ENCODE results near the gene CCDC12.

The CCDC12 gene

DNA sequence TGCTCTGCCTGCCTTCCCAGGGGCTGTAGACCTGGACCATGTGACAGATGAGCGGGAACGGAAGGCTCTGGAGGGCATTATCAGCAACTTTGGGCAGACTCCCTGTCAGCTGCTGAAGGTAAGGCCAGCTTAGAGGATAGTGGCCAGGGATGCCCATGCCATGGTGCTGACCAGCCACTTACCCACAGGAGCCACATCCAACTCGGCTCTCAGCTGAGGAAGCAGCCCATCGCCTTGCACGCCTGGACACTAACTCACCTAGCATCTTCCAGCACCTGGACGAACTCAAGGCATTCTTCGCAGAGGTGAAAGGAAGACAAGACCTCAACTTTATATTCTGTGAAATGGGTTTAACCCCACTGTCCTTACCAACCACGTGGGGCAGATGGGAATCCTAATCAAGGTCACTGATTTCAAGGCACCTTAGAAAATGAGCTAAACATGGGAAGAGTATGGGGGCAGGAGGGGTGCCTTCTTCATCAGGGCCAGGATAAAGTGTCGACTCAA is 29.7 kb upstream of the CCDC12 start:
- H3K36me3 Mint-ChIP-seq (ENCODE audit: low read depth), result no peaks in the 10 kb centered on the region
- no peak overlapping the region for H3K27ac Mint-ChIP-seq
- TF ChIP-seq, protein P1, sequence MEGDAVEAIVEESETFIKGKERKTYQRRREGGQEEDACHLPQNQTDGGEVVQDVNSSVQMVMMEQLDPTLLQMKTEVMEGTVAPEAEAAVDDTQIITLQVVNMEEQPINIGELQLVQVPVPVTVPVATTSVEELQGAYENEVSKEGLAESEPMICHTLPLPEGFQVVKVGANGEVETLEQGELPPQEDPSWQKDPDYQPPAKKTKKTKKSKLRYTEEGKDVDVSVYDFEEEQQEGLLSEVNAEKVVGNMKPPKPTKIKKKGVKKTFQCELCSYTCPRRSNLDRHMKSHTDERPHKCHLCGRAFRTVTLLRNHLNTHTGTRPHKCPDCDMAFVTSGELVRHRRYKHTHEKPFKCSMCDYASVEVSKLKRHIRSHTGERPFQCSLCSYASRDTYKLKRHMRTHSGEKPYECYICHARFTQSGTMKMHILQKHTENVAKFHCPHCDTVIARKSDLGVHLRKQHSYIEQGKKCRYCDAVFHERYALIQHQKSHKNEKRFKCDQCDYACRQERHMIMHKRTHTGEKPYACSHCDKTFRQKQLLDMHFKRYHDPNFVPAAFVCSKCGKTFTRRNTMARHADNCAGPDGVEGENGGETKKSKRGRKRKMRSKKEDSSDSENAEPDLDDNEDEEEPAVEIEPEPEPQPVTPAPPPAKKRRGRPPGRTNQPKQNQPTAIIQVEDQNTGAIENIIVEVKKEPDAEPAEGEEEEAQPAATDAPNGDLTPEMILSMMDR (IDR thresholded peaks at IDR 0.05), result no peak
- H3K9me3 Mint-ChIP-seq, result no peaks in the 10 kb centered on the region
- H3K4me1 Mint-ChIP-seq, result peaks cover 6% of the 10 kb centered on the region
- H3K4me3 Mint-ChIP-seq, result no peak overlapping the region
- DNase-seq, result no peak
- H3K27me3 Mint-ChIP-seq (ENCODE audit: low read depth, poor library complexity), result peaks cover 6% of the 10 kb centered on the region

DNA sequence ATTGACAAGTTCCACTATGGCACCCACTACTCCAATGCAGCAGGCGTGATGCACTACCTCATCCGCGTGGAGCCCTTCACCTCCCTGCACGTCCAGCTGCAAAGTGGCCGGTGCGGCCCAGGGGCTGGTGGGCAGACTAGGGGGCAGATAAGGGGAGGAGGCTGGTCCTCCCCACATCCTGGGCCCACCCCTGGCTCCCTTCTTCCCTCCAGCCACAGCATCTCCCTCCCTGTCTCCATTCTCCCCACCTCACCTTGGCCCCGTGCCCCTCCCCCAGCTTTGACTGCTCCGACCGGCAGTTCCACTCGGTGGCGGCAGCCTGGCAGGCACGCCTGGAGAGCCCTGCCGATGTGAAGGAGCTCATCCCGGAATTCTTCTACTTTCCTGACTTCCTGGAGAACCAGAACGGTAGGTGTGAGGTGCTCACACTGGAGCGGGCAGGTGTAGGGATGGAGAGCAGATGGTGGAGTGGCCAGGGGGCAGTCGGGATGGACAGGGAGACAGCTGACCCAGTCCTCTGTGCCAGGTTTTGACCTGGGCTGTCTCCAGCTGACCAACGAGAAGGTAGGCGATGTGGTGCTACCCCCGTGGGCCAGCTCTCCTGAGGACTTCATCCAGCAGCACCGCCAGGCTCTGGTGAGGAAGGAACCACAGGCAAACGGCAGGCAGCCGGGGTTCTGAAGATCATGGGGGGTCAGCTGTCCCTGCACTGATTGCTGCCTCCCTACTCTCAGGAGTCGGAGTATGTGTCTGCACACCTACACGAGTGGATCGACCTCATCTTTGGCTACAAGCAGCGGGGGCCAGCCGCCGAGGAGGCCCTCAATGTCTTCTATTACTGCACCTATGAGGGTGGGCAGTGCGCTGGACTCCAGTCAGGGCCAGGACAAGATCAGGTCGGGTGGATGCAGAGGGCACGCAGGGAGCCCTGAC is 28.9 kb upstream of the CCDC12 start:
- H3K4me1 Mint-ChIP-seq, result peaks cover 6% of the 10 kb centered on the region
- DNase-seq, result no peak
- no peaks in the 10 kb centered on the region for H3K9me3 Mint-ChIP-seq
- no peak overlapping the region for H3K27ac Mint-ChIP-seq
- TF ChIP-seq, protein P1 (IDR thresholded peaks at IDR 0.05), result no peak
- peaks cover 6% of the 10 kb centered on the region for H3K27me3 Mint-ChIP-seq (ENCODE audit: low read depth, poor library complexity)
- no peak overlapping the region for H3K4me3 Mint-ChIP-seq
- H3K36me3 Mint-ChIP-seq (ENCODE audit: low read depth), result no peaks in the 10 kb centered on the region

DNA sequence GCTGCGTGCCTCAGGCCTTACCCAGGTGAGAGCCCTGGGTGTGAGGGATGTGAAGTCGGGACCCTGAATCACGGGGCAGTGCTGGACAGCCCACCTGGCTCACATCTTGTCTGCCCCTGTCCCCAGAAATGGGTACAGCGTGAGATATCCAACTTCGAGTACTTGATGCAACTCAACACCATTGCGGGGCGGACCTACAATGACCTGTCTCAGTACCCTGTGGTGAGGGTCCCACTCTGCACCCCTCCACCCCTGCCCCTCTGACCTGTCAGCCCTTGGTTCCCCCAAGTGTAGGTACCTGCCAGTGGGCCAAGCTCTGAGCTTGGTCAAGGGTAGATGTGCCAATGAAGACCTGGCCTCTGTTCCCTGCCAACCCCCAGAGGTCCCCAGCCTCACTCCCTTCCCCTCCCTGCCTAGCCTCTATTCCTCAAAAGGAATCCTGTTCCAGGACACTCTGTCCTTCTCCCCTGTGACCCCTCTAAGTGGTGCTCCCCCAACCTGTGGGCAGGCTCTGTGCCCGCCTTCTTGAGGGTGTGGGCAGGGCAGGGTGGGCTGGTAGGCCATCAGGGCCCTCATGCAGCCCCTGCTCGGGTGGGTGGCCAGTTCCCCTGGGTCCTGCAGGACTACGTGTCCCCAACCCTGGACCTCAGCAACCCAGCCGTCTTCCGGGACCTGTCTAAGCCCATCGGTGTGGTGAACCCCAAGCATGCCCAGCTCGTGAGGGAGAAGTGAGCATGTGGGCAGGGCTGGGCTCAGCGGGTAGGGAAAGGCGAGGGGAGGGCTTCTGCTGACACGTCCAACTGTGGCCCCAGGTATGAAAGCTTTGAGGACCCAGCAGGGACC is 28.0 kb upstream of the CCDC12 start:
- H3K4me3 Mint-ChIP-seq, result no peak overlapping the region
- no peaks in the 10 kb centered on the region for H3K36me3 Mint-ChIP-seq (ENCODE audit: low read depth)
- no peak for DNase-seq
- peaks cover 6% of the 10 kb centered on the region for H3K27me3 Mint-ChIP-seq (ENCODE audit: low read depth, poor library complexity)
- no peak overlapping the region for H3K27ac Mint-ChIP-seq
- H3K9me3 Mint-ChIP-seq, result no peaks in the 10 kb centered on the region
- no peaks in the 10 kb centered on the region for H3K4me1 Mint-ChIP-seq
- TF ChIP-seq, protein P1 (IDR thresholded peaks at IDR 0.05), result no peak

DNA sequence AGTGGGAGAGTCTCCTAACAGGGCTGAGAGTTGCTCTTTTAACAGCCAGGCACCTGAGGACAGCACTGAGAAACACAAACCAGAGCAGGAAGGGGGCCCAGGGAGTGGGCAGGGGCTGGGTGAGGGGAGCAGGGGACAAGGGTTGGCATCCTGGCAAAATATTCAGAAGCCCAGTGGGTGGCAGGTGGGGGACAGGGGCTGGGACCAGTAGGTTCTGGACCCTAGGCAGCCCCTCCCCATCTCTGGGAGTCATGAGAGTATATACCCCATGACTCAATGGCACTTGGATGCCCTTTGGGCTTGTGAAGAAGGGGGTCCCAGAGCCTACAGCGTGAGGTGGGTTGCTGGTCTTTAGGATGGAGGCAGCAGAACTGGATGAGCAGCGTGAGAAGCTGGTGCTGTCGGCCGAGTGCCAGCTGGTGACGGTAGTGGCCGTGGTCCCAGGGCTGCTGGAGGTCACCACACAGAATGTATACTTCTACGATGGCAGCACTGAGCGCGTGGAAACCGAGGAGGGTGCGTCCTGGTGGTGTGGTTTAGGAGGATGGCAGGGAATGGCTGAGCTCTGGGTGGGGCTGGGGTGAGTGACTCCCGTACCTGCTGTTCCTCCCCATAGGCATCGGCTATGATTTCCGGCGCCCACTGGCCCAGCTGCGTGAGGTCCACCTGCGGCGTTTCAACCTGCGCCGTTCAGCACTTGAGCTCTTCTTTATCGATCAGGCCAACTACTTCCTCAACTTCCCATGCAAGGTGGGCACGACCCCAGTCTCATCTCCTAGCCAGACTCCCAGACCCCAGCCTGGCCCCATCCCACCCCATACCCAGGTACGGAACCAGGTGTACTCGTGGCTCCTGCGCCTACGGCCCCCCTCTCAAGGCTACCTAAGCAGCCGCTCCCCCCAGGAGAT is 27.2 kb upstream of the CCDC12 start:
- H3K4me3 Mint-ChIP-seq, result no peak overlapping the region
- H3K27ac Mint-ChIP-seq, result no peak overlapping the region
- DNase-seq, result no peak
- H3K4me1 Mint-ChIP-seq, result peaks cover 2% of the 10 kb centered on the region
- TF ChIP-seq, protein P1 (IDR thresholded peaks at IDR 0.05), result no peak
- H3K36me3 Mint-ChIP-seq (ENCODE audit: low read depth), result no peaks in the 10 kb centered on the region
- no peaks in the 10 kb centered on the region for H3K9me3 Mint-ChIP-seq
- peaks cover 6% of the 10 kb centered on the region for H3K27me3 Mint-ChIP-seq (ENCODE audit: low read depth, poor library complexity)

DNA sequence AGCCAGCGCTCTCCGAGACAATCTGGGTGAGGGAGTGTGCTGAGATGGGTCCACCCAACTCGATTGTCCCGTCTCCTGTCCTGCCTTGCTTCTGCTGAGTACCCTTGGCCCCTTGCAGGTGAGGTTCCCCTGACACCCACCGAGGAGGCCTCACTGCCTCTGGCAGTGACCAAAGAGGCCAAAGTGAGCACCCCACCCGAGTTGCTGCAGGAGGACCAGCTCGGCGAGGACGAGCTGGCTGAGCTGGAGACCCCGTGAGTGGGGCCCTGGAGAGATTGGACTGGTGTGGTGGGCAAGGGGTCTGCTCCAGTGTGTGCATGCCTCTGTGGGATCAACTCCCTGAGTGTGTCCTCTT is 26.5 kb upstream of the CCDC12 start:
- Mint-ChIP-seq H3K36me3 (ENCODE audit: low read depth) (no peaks in the 10 kb centered on the region), H3K27ac (no peak overlapping the region), H3K9me3 (no peaks in the 10 kb centered on the region), H3K4me3 (no peak overlapping the region), H3K4me1 (peaks cover 8% of the 10 kb centered on the region), H3K27me3 (ENCODE audit: low read depth, poor library complexity) (peaks cover 6% of the 10 kb centered on the region)
- no peak for DNase-seq
- TF ChIP-seq, protein P1 (IDR thresholded peaks at IDR 0.05), result no peak

Measured in nephron progenitor cell (in vitro differentiated cells).